CD14-positive monocyte (primary cell): ENCODE measurements around the gene PTMS. TPM values are rescaled to one million over a fixed set of nuclear protein-coding genes. Genes with fewer than 3 reads are reported as not detected.

ENCODE experiments used
- DNase-seq, 3 donors: peaks; one replicate each; pipeline ENCODE4 v3.0.0-alpha.2; 2011 to 2022
- H2AFZ ChIP-seq: 2 replicates; pipeline ENCODE4 v1.6.0; 2012; ENCODE audit warnings: mild to moderate bottlenecking, low read depth, low read length, inconsistent platforms; ENCODE audit not compliant: insufficient read depth, poor library complexity, severe bottlenecking
- H3K27ac ChIP-seq, 2 donors: 1 replicate in 1 of 2; 2 replicates in 1 of 2; pipeline ENCODE4 v1.5.1; 2012 to 2013; ENCODE audit warnings: low read length in 2 of 2, control low read depth in 1 of 2, inconsistent platforms in 1 of 2, low read depth in 1 of 2, mild to moderate bottlenecking in 1 of 2
- H3K27me3 ChIP-seq, 2 donors: one replicate each; pipeline versions ENCODE4 v1.6.0 to v1.6.1; 2011 to 2013; ENCODE audit warnings: low read length in 2 of 2; ENCODE audit not compliant: control insufficient read depth in 2 of 2, insufficient read depth in 2 of 2
- H3K36me3 ChIP-seq, 2 donors: replicated peaks in 1 of 2; 1 replicate in 1 of 2; 2 replicates in 1 of 2; pipeline versions ENCODE4 v1.5.1 to v1.6.1; 2012 to 2013; ENCODE audit warnings: low read length in 2 of 2, control low read depth in 1 of 2, inconsistent platforms in 1 of 2, mild to moderate bottlenecking in 1 of 2; ENCODE audit not compliant: insufficient read depth in 2 of 2, control insufficient read depth in 1 of 2
- H3K4me1 ChIP-seq, 2 donors: 1 replicate in 1 of 2; 2 replicates in 1 of 2; pipeline versions ENCODE4 v1.5.1 to v1.6.1; 2012 to 2013; ENCODE audit warnings: low read length in 2 of 2, control low read depth in 1 of 2, inconsistent platforms in 1 of 2, mild to moderate bottlenecking in 1 of 2, moderate library complexity in 1 of 2; ENCODE audit not compliant: insufficient read depth in 2 of 2, control insufficient read depth in 1 of 2
- H3K4me2 ChIP-seq: replicated peaks from 2 replicates; pipeline ENCODE3; 2012; ENCODE audit warnings: low read length, moderate library complexity, mild to moderate bottlenecking; ENCODE audit not compliant: poor library complexity, severe bottlenecking; ENCODE audit errors: extremely low read depth
- H3K4me3 ChIP-seq, 3 experiments: fragments of 200-600 bp in 1 of 3; sonication (generic) in 1 of 3; replicated peaks in 1 of 3; 1 replicate in 2 of 3; 2 replicates in 1 of 3; pipeline ENCODE4 v1.5.1; 2011 to 2013; ENCODE audit warnings: low read length in 3 of 3, mild to moderate bottlenecking in 3 of 3, control low read depth in 2 of 3, low read depth in 2 of 3, inconsistent platforms in 1 of 3, moderate library complexity in 1 of 3
- H3K79me2 ChIP-seq: 2 replicates; pipeline ENCODE4 v1.6.0; 2012; ENCODE audit warnings: mild to moderate bottlenecking, control low read depth, inconsistent platforms, low read length, moderate library complexity; ENCODE audit not compliant: insufficient read depth
- H3K9ac ChIP-seq: 2 replicates; pipeline ENCODE4 v1.6.0; 2017; ENCODE audit warnings: low read length, mild to moderate bottlenecking; ENCODE audit not compliant: insufficient read depth, poor library complexity, severe bottlenecking
- H3K9me3 ChIP-seq, 2 donors: replicated peaks in 1 of 2; 1 replicate in 1 of 2; 2 replicates in 1 of 2; pipeline versions ENCODE4 v1.5.1 to v1.6.1; 2012 to 2013; ENCODE audit warnings: low read length in 2 of 2, control low read depth in 1 of 2; ENCODE audit not compliant: control insufficient read depth in 1 of 2, insufficient read depth in 1 of 2
- H4K20me1 ChIP-seq: 2 replicates; pipeline ENCODE4 v1.6.0; 2012; ENCODE audit warnings: mild to moderate bottlenecking, low read length, control low read depth, moderate library complexity; ENCODE audit not compliant: insufficient read depth
- H3K27ac Mint-ChIP-seq, 7 donors: one replicate each; pipeline ENCODE4 v1.8.0; 2020; ENCODE audit warnings: mild to moderate bottlenecking in 7 of 7, mixed read lengths in 7 of 7, moderate library complexity in 6 of 7, inconsistent platforms in 2 of 7
- H3K27me3 Mint-ChIP-seq, 3 donors: one replicate each; pipeline ENCODE4 v1.8.0; 2021 to 2022; ENCODE audit warnings: low read depth in 3 of 3, mild to moderate bottlenecking in 3 of 3, mixed read lengths in 3 of 3, moderate library complexity in 3 of 3, inconsistent platforms in 1 of 3
- H3K36me3 Mint-ChIP-seq, 2 donors: one replicate each; pipeline ENCODE4 v1.8.0; 2020; ENCODE audit warnings: mixed read lengths in 2 of 2, inconsistent platforms in 1 of 2, mild to moderate bottlenecking in 1 of 2
- H3K4me1 Mint-ChIP-seq: one replicate; pipeline ENCODE4 v1.8.0; 2020; ENCODE audit warnings: mild to moderate bottlenecking, mixed read lengths
- H3K4me3 Mint-ChIP-seq, 2 donors: one replicate each; pipeline ENCODE4 v1.8.0; 2020; ENCODE audit warnings: mild to moderate bottlenecking in 2 of 2, mixed read lengths in 2 of 2, moderate library complexity in 1 of 2
- H3K9me3 Mint-ChIP-seq, 7 donors: one replicate each; pipeline ENCODE4 v1.8.0; 2020 to 2022; ENCODE audit warnings: mixed read lengths in 7 of 7, mild to moderate bottlenecking in 6 of 7, moderate library complexity in 6 of 7, inconsistent platforms in 2 of 7
- WGBS: methylation state at CpG from one replicate; pipeline ENCODE4 v1.1.5; 2013; ENCODE audit warnings: missing lambda C conversion rate; ENCODE audit not compliant: insufficient coverage; 5-methylcytosine and 5-hydroxymethylcytosine counted together
- intact Hi-C, 2 donors: fragments of 100-400 bp; cut with micrococcal nuclease; formaldehyde crosslinking; loops; one replicate each; pipeline versions ENCODE4 v1.15.0 to v1.15.1; 2023
- polyA plus RNA-seq, 3 donors: library from polyadenylated mRNA; depleted of rRNA in 1 of 3; unstranded in 2 of 3; stranded (reverse) in 1 of 3; fragments of 300-500 nt in 2 of 3; fragments of >200 nt in 1 of 3; fragmentation: Illumina TruSeq in 2 of 3; gene quantifications; 1 replicate in 2 of 3; 2 replicates in 1 of 3; pipeline ENCODE4 v1.2.3, GENCODE V29; 2012 to 2021
- TF ChIP-seq, protein P1 (sequence below): fragments of 200-600 bp; IDR thresholded peaks from one replicate; pipeline ENCODE4 v1.8.0; 2022; ENCODE audit warnings: antibody characterized with exemption, mild to moderate bottlenecking

PTMS gene
- polyA plus RNA-seq, 3 donors = 2.4 to 9.7 (median 2.6) TPM

DNA sequence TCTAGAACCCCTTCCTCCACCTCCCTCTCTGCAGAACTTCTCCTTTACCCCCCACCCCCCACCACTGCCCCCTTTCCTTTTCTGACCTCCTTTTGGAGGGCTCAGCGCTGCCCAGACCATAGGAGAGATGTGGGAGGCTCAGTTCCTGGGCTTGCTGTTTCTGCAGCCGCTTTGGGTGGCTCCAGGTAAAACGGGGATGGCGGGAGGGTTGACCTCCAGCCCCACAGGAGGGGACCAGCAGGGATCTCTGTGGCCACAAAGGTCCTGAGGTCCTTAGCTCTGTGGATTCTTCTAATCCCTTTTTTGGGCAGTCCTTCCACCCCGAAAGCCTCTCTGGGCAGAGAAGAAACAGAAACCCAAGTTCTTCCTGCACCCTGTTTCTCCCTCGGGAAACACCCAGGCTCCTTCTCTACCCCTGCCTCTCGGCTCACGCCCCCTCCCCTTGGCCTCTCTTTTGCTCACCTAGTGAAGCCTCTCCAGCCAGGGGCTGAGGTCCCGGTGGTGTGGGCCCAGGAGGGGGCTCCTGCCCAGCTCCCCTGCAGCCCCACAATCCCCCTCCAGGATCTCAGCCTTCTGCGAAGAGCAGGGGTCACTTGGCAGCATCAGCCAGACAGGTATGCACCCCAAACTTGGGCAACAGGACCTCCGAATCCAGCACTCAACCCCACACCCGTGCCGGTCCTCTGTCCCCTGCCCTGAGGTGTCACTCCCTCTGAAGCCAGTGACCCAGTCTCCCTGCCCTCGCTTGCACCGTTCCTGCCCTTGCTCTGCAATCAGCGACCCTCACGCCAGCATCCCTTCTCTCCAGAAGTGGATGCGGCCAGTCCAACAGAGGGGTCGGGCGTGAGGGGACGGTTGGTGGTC is 6.8 kb downstream of the PTMS start:
- no peak for DNase-seq
- intact Hi-C loops = no loop called here
- peak overlapping the region; percentile 39 to 83 for H3K4me3 Mint-ChIP-seq
- peaks cover 67 to 84% (median 83%) of the 10 kb centered on the region in 3 donors for H3K27me3 Mint-ChIP-seq
- Histone ChIP-seq H3K9me3 (peaks cover 0 to 17% of the 10 kb centered on the region in 2 donors), H4K20me1 (no peaks in the 10 kb centered on the region), H3K9ac (no peak overlapping the region), H3K4me3 (peak overlapping the region in 1 of 3 experiments; percentile 43), H3K27me3 (peaks cover 14 to 77% of the 10 kb centered on the region in 2 donors), H3K4me2 (peak overlapping the region; percentile 45), H3K27ac (no peak overlapping the region), H3K36me3 (no peaks in the 10 kb centered on the region), H3K79me2 (no peaks in the 10 kb centered on the region), H3K4me1 (peaks cover 20 to 37% of the 10 kb centered on the region in 2 donors), H2AFZ (no peak overlapping the region)
- no peak overlapping the region for H3K27ac Mint-ChIP-seq
- TF ChIP-seq, protein P1, sequence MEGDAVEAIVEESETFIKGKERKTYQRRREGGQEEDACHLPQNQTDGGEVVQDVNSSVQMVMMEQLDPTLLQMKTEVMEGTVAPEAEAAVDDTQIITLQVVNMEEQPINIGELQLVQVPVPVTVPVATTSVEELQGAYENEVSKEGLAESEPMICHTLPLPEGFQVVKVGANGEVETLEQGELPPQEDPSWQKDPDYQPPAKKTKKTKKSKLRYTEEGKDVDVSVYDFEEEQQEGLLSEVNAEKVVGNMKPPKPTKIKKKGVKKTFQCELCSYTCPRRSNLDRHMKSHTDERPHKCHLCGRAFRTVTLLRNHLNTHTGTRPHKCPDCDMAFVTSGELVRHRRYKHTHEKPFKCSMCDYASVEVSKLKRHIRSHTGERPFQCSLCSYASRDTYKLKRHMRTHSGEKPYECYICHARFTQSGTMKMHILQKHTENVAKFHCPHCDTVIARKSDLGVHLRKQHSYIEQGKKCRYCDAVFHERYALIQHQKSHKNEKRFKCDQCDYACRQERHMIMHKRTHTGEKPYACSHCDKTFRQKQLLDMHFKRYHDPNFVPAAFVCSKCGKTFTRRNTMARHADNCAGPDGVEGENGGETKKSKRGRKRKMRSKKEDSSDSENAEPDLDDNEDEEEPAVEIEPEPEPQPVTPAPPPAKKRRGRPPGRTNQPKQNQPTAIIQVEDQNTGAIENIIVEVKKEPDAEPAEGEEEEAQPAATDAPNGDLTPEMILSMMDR = no peak
- peaks cover 0 to 7% (median 4%) of the 10 kb centered on the region in 7 donors for H3K9me3 Mint-ChIP-seq
- peaks cover 39% of the 10 kb centered on the region for H3K4me1 Mint-ChIP-seq
- peaks cover 3 to 19% of the 10 kb centered on the region in 2 donors for H3K36me3 Mint-ChIP-seq
- WGBS = 65% methylated on average over 20 of the region's 21 CpGs

DNA sequence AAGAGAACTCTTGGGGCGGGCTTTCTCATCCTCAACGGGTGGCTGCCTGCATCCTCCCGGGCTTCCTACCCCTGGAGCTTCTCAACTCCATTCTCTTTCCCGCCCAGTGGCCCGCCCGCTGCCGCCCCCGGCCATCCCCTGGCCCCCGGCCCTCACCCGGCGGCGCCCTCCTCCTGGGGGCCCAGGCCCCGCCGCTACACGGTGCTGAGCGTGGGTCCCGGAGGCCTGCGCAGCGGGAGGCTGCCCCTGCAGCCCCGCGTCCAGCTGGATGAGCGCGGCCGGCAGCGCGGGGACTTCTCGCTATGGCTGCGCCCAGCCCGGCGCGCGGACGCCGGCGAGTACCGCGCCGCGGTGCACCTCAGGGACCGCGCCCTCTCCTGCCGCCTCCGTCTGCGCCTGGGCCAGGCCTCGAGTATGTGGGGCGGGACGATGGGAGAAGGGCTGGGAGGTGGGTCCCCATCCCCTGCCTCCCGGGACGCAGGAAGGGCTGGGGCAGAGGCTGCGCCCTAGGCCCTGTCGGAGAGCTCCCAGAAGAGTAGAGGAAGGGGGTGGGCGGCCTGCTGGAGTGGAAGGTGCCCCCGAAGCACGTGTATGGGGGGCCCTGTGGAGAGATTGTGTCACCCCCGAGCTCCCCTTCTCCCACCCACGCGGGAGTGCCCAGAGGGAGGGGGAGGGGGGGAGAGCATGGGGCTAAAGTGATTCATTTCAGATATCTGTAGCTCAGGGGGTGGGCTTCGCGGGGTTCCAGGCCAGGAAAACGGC is 7.6 kb downstream of the PTMS start:
- DNase-seq = no peak
- Mint-ChIP-seq H3K4me1 (peaks cover 43% of the 10 kb centered on the region), H3K4me3 (peak overlapping the region in 1 of 2 donors; percentile 84), H3K36me3 (peaks cover 3 to 13% of the 10 kb centered on the region in 2 donors), H3K9me3 (peaks cover 0 to 6% (median 4%) of the 10 kb centered on the region in 7 donors), H3K27ac (peak overlapping the region in 1 of 7 donors; percentile 37), H3K27me3 (peaks cover 67 to 84% (median 80%) of the 10 kb centered on the region in 3 donors)
- Histone ChIP-seq H3K9me3 (peaks cover 0 to 17% of the 10 kb centered on the region in 2 donors), H4K20me1 (no peaks in the 10 kb centered on the region), H3K79me2 (no peaks in the 10 kb centered on the region), H3K4me2 (peak overlapping the region; percentile 3), H2AFZ (no peak overlapping the region), H3K27me3 (peaks cover 12 to 74% of the 10 kb centered on the region in 2 donors), H3K4me3 (no peak overlapping the region), H3K27ac (no peak overlapping the region), H3K36me3 (no peaks in the 10 kb centered on the region), H3K9ac (no peak overlapping the region), H3K4me1 (peaks cover 29 to 45% of the 10 kb centered on the region in 2 donors)
- TF ChIP-seq, protein P1 = no peak
- 10% methylated on average over 50 of the region's 60 CpGs for WGBS
- intact Hi-C loops = no loop called here
